H1 (cell line): ENCODE results near the gene C16orf90. TPM values are rescaled to one million over a fixed set of nuclear protein-coding genes. Genes with fewer than 3 reads are reported as not detected.

ENCODE experiments used
- CTCF ChIA-PET: fragments of 300-600 bp; sonication (Branson Sonifier 250); formaldehyde crosslinking; loops from one replicate; lab custom pipeline; 2021; ENCODE audit not compliant: partially characterized antibody; lab: Charles Lee
- POLR2A ChIA-PET: fragments of 300-600 bp; sonication (Branson Sonifier 250); formaldehyde crosslinking; loops from one replicate; lab custom pipeline; 2021; ENCODE audit warnings: inconsistent platforms; ENCODE audit not compliant: partially characterized antibody; lab: Charles Lee
- DNase-seq, 2 experiments: peaks; one replicate each; pipeline versions ENCODE4 v3.0.0 to v3.0.0-alpha.2; 2010 to 2022; ENCODE audit warnings: low spot score in 2 of 2, low read depth in 1 of 2, mixed read lengths in 1 of 2
- FAIRE-seq: peaks from 2 replicates; lab custom pipeline; 2011; peaks lifted over from hg19 to GRCh38; lab: Jason Lieb, UNC
- H2AFZ ChIP-seq: 2 replicates; pipeline ENCODE4 v1.8.1; 2012; ENCODE audit warnings: low read length, inconsistent platforms
- H2AK5ac ChIP-seq: 2 replicates; pipeline ENCODE4 v1.6.1; 2013; ENCODE audit warnings: low read depth, low read length
- H2BK120ac ChIP-seq: replicated peaks from 2 replicates; pipeline ENCODE3; 2013; ENCODE audit warnings: low read depth, low read length, inconsistent platforms
- H2BK12ac ChIP-seq: 2 replicates; pipeline ENCODE4 v1.6.1; 2013; ENCODE audit warnings: low read depth, low read length
- H2BK15ac ChIP-seq: 2 replicates; pipeline ENCODE4 v1.6.1; 2013; ENCODE audit warnings: low read length
- H2BK20ac ChIP-seq: 2 replicates; pipeline ENCODE4 v1.6.1; 2013; ENCODE audit warnings: low read length
- H2BK5ac ChIP-seq: 2 replicates; pipeline ENCODE4 v1.6.1; 2013; ENCODE audit warnings: low read depth, low read length
- H3K14ac ChIP-seq: 2 replicates; pipeline ENCODE4 v1.6.1; 2013; ENCODE audit warnings: inconsistent platforms; ENCODE audit not compliant: insufficient read length
- H3K18ac ChIP-seq: 2 replicates; pipeline ENCODE4 v1.6.1; 2013; ENCODE audit warnings: low read length; ENCODE audit errors: extremely low read depth
- H3K23ac ChIP-seq: 2 replicates; pipeline ENCODE4 v1.6.1; 2013; ENCODE audit warnings: inconsistent platforms; ENCODE audit not compliant: insufficient read length
- H3K23me2 ChIP-seq: 2 replicates; pipeline ENCODE4 v1.6.1; 2013; ENCODE audit warnings: low read depth, low read length
- H3K27ac ChIP-seq: 2 replicates; pipeline ENCODE4 v1.6.1; 2011; ENCODE audit warnings: low read depth, low read length, inconsistent platforms
- H3K27me3 ChIP-seq, 4 experiments: replicated peaks in 1 of 4; 1 replicate in 1 of 4; 2 replicates in 3 of 4; pipeline versions ENCODE4 v1.6.1 to v1.8.1; 2011 to 2013; ENCODE audit warnings: low read length in 3 of 4, mild to moderate bottlenecking in 3 of 4, inconsistent platforms in 2 of 4, mixed read lengths in 2 of 4, moderate library complexity in 1 of 4; ENCODE audit not compliant: control insufficient read depth in 3 of 4, insufficient read depth in 3 of 4; ENCODE audit errors: extremely low read depth in 1 of 4
- H3K36me3 ChIP-seq, 4 experiments: 2 replicates each; pipeline versions ENCODE4 v1.6.1 to v1.8.1; 2011 to 2013; ENCODE audit warnings: mild to moderate bottlenecking in 4 of 4, low read length in 3 of 4, moderate library complexity in 2 of 4, control low read depth in 1 of 4, inconsistent platforms in 1 of 4; ENCODE audit not compliant: insufficient read depth in 4 of 4, control insufficient read depth in 2 of 4
- H3K4ac ChIP-seq: replicated peaks from 2 replicates; pipeline ENCODE3; 2013; ENCODE audit warnings: low read length, low read depth, mixed read lengths, inconsistent platforms; ENCODE audit not compliant: insufficient read length
- H3K4me1 ChIP-seq, 4 experiments: replicated peaks in 1 of 4; 1 replicate in 1 of 4; 2 replicates in 3 of 4; pipeline versions ENCODE4 v1.6.1 to v1.8.1; 2011 to 2013; ENCODE audit warnings: low read length in 3 of 4, inconsistent platforms in 2 of 4, mixed read lengths in 1 of 4; ENCODE audit not compliant: insufficient read depth in 4 of 4, control insufficient read depth in 3 of 4
- H3K4me2 ChIP-seq, 2 experiments: 2 replicates each; pipeline versions ENCODE4 v1.6.1 to v1.8.1; 2011 to 2013; ENCODE audit warnings: low read depth in 2 of 2, low read length in 2 of 2, control low read depth in 1 of 2, inconsistent platforms in 1 of 2, mild to moderate bottlenecking in 1 of 2; ENCODE audit not compliant: insufficient read depth in 1 of 2
- H3K4me3 ChIP-seq, 4 experiments: fragments of 200-600, 300-600 bp in 1 of 4; sonication (generic), shearing (Covaris generic), sonication (Bioruptor Twin) in 1 of 4; 2 replicates each; pipeline versions ENCODE4 v1.5.1 to v1.8.1; 2011 to 2016; ENCODE audit warnings: low read length in 4 of 4, low read depth in 3 of 4, control low read depth in 2 of 4, inconsistent platforms in 2 of 4, mild to moderate bottlenecking in 2 of 4, mixed read lengths in 1 of 4, moderate library complexity in 1 of 4; ENCODE audit not compliant: insufficient read depth in 2 of 4; ENCODE audit errors: extremely low read depth in 1 of 4
- H3K56ac ChIP-seq: replicated peaks from 2 replicates; pipeline ENCODE3; 2013; ENCODE audit warnings: low read depth, mild to moderate bottlenecking, mixed read lengths, low read length, inconsistent platforms; ENCODE audit not compliant: insufficient read length
- H3K79me1 ChIP-seq: 2 replicates; pipeline ENCODE4 v1.6.1; 2013; ENCODE audit warnings: low read depth, low read length, control low read depth
- H3K79me2 ChIP-seq, 2 experiments: 2 replicates each; pipeline versions ENCODE4 v1.6.1 to v1.8.1; 2012 to 2013; ENCODE audit warnings: low read length in 2 of 2, mild to moderate bottlenecking in 2 of 2, inconsistent platforms in 1 of 2; ENCODE audit not compliant: insufficient read depth in 2 of 2, control insufficient read depth in 1 of 2
- H3K9ac ChIP-seq, 4 experiments: replicated peaks in 1 of 4; 1 replicate in 1 of 4; 2 replicates in 3 of 4; pipeline versions ENCODE4 v1.6.1 to v1.8.1; 2011 to 2013; ENCODE audit warnings: low read depth in 3 of 4, low read length in 3 of 4, control low read depth in 2 of 4, mild to moderate bottlenecking in 2 of 4, moderate library complexity in 2 of 4, inconsistent platforms in 1 of 4; ENCODE audit errors: extremely low read depth in 1 of 4
- H3K9me3 ChIP-seq, 2 experiments: 2 replicates each; pipeline versions ENCODE4 v1.6.1 to v1.8.1; 2012 to 2013; ENCODE audit warnings: mild to moderate bottlenecking in 2 of 2, moderate library complexity in 2 of 2, control low read depth in 1 of 2, inconsistent platforms in 1 of 2, low read depth in 1 of 2, low read length in 1 of 2, mixed read lengths in 1 of 2; ENCODE audit not compliant: insufficient read depth in 2 of 2
- H4K20me1 ChIP-seq, 2 experiments: replicated peaks in 1 of 2; 2 replicates each; pipeline versions ENCODE3 to v1.8.1; 2011 to 2013; ENCODE audit warnings: inconsistent platforms in 2 of 2, low read length in 2 of 2, mild to moderate bottlenecking in 1 of 2; ENCODE audit not compliant: insufficient read depth in 2 of 2, control insufficient read depth in 1 of 2
- H4K5ac ChIP-seq: 2 replicates; pipeline ENCODE4 v1.6.1; 2013; ENCODE audit warnings: low read length, low read depth, mixed read lengths, inconsistent platforms; ENCODE audit not compliant: insufficient read length
- H4K8ac ChIP-seq: 2 replicates; pipeline ENCODE4 v1.8.0; 2013; ENCODE audit warnings: mild to moderate bottlenecking, moderate library complexity, low read length, inconsistent platforms; ENCODE audit not compliant: insufficient read depth; ENCODE audit errors: extremely low read depth
- H4K91ac ChIP-seq: replicated peaks from 2 replicates; pipeline ENCODE3; 2013; ENCODE audit warnings: low read length, mixed read lengths, inconsistent platforms; ENCODE audit not compliant: insufficient read length
- EGR1 ChIP-seq: IDR thresholded peaks from 2 replicates; pipeline ENCODE4 v1.6.1; 2011; ENCODE audit warnings: low read depth, low read length, borderline replicate concordance
- GTF2F1 ChIP-seq: IDR thresholded peaks from 2 replicates; pipeline ENCODE4 v1.6.1; 2012; ENCODE audit warnings: low read depth, low read length, improper control_type of control experiment, borderline replicate concordance
- JUND ChIP-seq: IDR thresholded peaks from 2 replicates; pipeline ENCODE4 v1.6.1; 2011; ENCODE audit warnings: mild to moderate bottlenecking, improper control_type of control experiment, low read length
- MAFK ChIP-seq: IDR thresholded peaks from 2 replicates; pipeline ENCODE4 v1.6.1; 2012; ENCODE audit warnings: low read depth, mild to moderate bottlenecking, improper control_type of control experiment, low read length
- SUZ12 ChIP-seq: fragments of 200-600 bp; sonication (generic); IDR thresholded peaks from 2 replicates; pipeline ENCODE4 v1.6.1; 2012; ENCODE audit warnings: mild to moderate bottlenecking, inconsistent platforms, low read length, moderate library complexity, mixed read lengths
- TAF7 ChIP-seq: optimal IDR thresholded peaks from 2 replicates; pipeline ENCODE3; 2011; ENCODE audit warnings: low read depth, mild to moderate bottlenecking, inconsistent platforms, low read length, moderate library complexity, borderline replicate concordance
- YY1 ChIP-seq: IDR thresholded peaks from 2 replicates; pipeline ENCODE4 v1.6.1; 2011; ENCODE audit warnings: low read depth, mild to moderate bottlenecking, low read length
- WGBS, 2 experiments: shearing (Covaris generic) in 1 of 2; methylation state at CpG; one replicate each; pipeline versions ENCODE4 v1.1.6 to v1.1.7; 2013 to 2015; ENCODE audit warnings: low lambda C conversion rate in 2 of 2, mixed read lengths in 2 of 2, inconsistent platforms in 1 of 2, low coverage in 1 of 2, missing lambda C conversion rate in 1 of 2; ENCODE audit not compliant: insufficient replicate concordance in 2 of 2, insufficient coverage in 1 of 2, insufficient read length in 1 of 2; ENCODE audit errors: extremely low coverage in 1 of 2, missing lambda C conversion rate in 1 of 2; 5-methylcytosine and 5-hydroxymethylcytosine counted together
- polyA plus RNA-seq, 7 experiments: library from polyadenylated mRNA; depleted of rRNA in 3 of 7; stranded (reverse) in 5 of 7; unstranded in 2 of 7; fragments of >200 nt in 5 of 7; fragments of 200-250 nt in 2 of 7; gene quantifications; 1 replicate in 5 of 7; 2 replicates in 1 of 7; 4 replicates in 1 of 7; pipeline versions ENCODE4 v1.2.1 to v1.2.3, GENCODE V29; 2011 to 2013; ENCODE audit warnings: missing spikeins in 2 of 7, mixed read lengths in 2 of 7
- total RNA-seq: library from RNA; stranded (reverse); fragmentation: NEBNext Ultra II Directional; extraction: Animal tissue kit (Norgen Biotek cat#: 25700); gene quantifications from 2 replicates; pipeline ENCODE4 v1.2.1, GENCODE V29; 2021
- TF ChIP-seq, protein P1 (sequence below): IDR thresholded peaks from 2 replicates; pipeline ENCODE4 v1.6.1; 2012; ENCODE audit warnings: inconsistent platforms

C16orf90 gene
- total and polyA plus RNA-seq, 2 of the 8 experiments (the other 6 are each of a cell fraction or from before 2014, with no cell fraction given) = not detected

DNA sequence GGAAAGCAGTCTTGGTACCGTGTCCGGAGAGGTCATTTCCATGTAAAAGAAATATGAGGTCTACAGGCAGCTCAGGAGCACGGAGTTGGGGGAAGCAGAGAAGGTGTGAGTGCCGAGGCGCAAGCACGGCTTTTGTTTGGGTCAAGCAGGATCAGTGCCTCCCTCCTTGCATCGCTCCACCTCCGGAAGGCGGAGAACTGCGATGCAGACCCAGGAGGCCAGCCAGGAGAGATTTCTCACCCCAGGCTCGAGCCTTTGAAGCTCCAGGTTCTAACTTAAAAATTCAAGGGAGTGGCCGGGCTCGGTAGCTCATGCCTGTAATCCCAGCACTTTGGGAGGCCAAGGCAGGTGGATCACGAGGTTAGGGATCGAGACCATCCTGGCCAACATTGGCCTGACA lies 26.8 kb downstream of the C16orf90 start:
- Histone ChIP-seq H4K5ac (no peak overlapping the region), H3K9ac (no peak overlapping the region), H3K9me3 (no peaks in the 10 kb centered on the region), H3K27ac (peak overlapping the region; percentile 47; the same call in 1 of the 2 replicates), H3K79me2 (peaks cover 14 to 97% of the 10 kb centered on the region in 2 experiments), H3K4me3 (no peak overlapping the region), H4K20me1 (peaks cover 9 to 20% of the 10 kb centered on the region in 2 experiments), H2BK12ac (0 out of 2 replicates have a peak overlapping the region, but pooled peaks have one; percentile 19), H4K91ac (no peak overlapping the region), H3K56ac (no peak overlapping the region), H3K23ac (no peak overlapping the region), H3K79me1 (peaks cover 39% of the 10 kb centered on the region), H2BK5ac (no peak overlapping the region), H3K36me3 (peaks cover 0 to 3% (median 0%) of the 10 kb centered on the region in 4 experiments; a peak in 3 of 8 replicates), H3K18ac (no peak overlapping the region), H2BK15ac (no peak overlapping the region), H3K27me3 (no peaks in the 10 kb centered on the region), H4K8ac (peak overlapping the region; percentile 43; the same call in 1 of the 2 replicates), H3K4ac (no peak overlapping the region), H2BK20ac (no peak overlapping the region), H3K23me2 (no peaks in the 10 kb centered on the region), H2AK5ac (no peak overlapping the region), H3K14ac (no peak overlapping the region), H2AFZ (no peak overlapping the region), H2BK120ac (no peak overlapping the region), H3K4me1 (peaks cover 0 to 24% (median 8%) of the 10 kb centered on the region in 4 experiments; a peak in 6 of 7 replicates), H3K4me2 (peak overlapping the region in 1 of 2 experiments; percentile 15; a peak in 2 of 4 replicates)
- POLR2A ChIA-PET = interaction anchor here (0.8 to 1.8 kb wide), 5 partner anchors 10 to 186 kb away, joined by 3 to 6 read pairs (median 4); partner anchors contain the start of gene C16orf90
- DNase-seq (no peak), FAIRE-seq (no peak)
- CTCF ChIA-PET = interaction anchor here (0.6 to 1.0 kb wide), 4 partner anchors 18 to 206 kb away, joined by 3 to 5 read pairs (median 3); no protein-coding TSS in a partner anchor
- TF ChIP-seq YY1 (no peak), MAFK (no peak), EGR1 (no peak), TAF7 (no peak), GTF2F1 (no peak), JUND (no peak), SUZ12 (no peak)
- TF ChIP-seq, protein P1, sequence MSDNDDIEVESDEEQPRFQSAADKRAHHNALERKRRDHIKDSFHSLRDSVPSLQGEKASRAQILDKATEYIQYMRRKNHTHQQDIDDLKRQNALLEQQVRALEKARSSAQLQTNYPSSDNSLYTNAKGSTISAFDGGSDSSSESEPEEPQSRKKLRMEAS = no peak
- 92% methylated on average over 12 of the region's 15 CpGs; no CpG with 5 or more reads in 1 of the 2 experiments for WGBS, 2 experiments
